Esophagus squamous epithelium (tissue), 5 donors: ENCODE data around the gene NTNG2. TPM values are rescaled to one million over a fixed set of nuclear protein-coding genes. Genes with fewer than 3 reads are reported as not detected.

Experiments
- DNase-seq: peaks from one replicate; lab custom pipeline; 2025; lab: John Stamatoyannopoulos, UW
- H3K27ac ChIP-seq, 4 donors: fragments of 200-600 bp; sonication (generic); one replicate each; pipeline ENCODE4 v1.5.1; 2016 to 2019; ENCODE audit warnings: mild to moderate bottlenecking in 1 of 4
- H3K27me3 ChIP-seq, 4 donors: fragments of 200-600 bp; sonication (generic); 1 replicate in 3 of 4; 2 replicates in 1 of 4; pipeline versions ENCODE4 v1.5.1 to v1.6.0; 2017 to 2021; ENCODE audit warnings: antibody characterized with exemption in 1 of 4
- H3K36me3 ChIP-seq, 3 donors: fragments of 200-600 bp; sonication (generic); one replicate each; pipeline ENCODE4 v1.5.1; 2016 to 2019
- H3K4me1 ChIP-seq, 3 donors: fragments of 200-600 bp; sonication (generic); one replicate each; pipeline ENCODE4 v1.5.1; 2017 to 2019
- H3K4me3 ChIP-seq, 4 donors: fragments of 200-600 bp; sonication (generic); 1 replicate in 3 of 4; 2 replicates in 1 of 4; pipeline ENCODE4 v1.5.1; 2016 to 2019; ENCODE audit warnings: mild to moderate bottlenecking in 2 of 4, moderate library complexity in 1 of 4
- H3K9me3 ChIP-seq, 3 donors: fragments of 200-600 bp; sonication (generic); one replicate each; pipeline ENCODE4 v1.5.1; 2016 to 2019
- CTCF ChIP-seq, 6 experiments: fragments of 450-650 bp in 4 of 6; fragments of 200-600 bp in 2 of 6; sonication (generic) in 2 of 6; IDR thresholded peaks; one replicate each; pipeline ENCODE4 v1.5.1; 2016 to 2019; ENCODE audit warnings: antibody characterized with exemption in 6 of 6, mild to moderate bottlenecking in 4 of 6, moderate library complexity in 4 of 6
- POLR2A ChIP-seq, 4 donors: fragments of 450-650 bp; IDR thresholded peaks; one replicate each; pipeline ENCODE4 v1.6.1; 2017; ENCODE audit warnings: antibody characterized with exemption in 4 of 4, mild to moderate bottlenecking in 4 of 4, moderate library complexity in 3 of 4
- WGBS, 2 donors: methylation state at CpG; one replicate each; pipeline ENCODE4 v1.1.5; 2018; 5-methylcytosine and 5-hydroxymethylcytosine counted together
- intact Hi-C: fragments of 100-400 bp; cut with DNase I; formaldehyde crosslinking; loops from one replicate; pipeline ENCODE4 v1.15.0; 2022
- total RNA-seq, 4 donors: library from RNA; depleted of rRNA; stranded (reverse); fragments of >200 nt; gene quantifications; one replicate each; pipeline ENCODE4 v1.1.0, GENCODE V29; 2016
- donor health status: DM: yes; HTN: yes; CAD: no.

The NTNG2 gene
- under 1 TPM; 0.08 to 0.95 (median 0.29) TPM for total RNA-seq

DNA sequence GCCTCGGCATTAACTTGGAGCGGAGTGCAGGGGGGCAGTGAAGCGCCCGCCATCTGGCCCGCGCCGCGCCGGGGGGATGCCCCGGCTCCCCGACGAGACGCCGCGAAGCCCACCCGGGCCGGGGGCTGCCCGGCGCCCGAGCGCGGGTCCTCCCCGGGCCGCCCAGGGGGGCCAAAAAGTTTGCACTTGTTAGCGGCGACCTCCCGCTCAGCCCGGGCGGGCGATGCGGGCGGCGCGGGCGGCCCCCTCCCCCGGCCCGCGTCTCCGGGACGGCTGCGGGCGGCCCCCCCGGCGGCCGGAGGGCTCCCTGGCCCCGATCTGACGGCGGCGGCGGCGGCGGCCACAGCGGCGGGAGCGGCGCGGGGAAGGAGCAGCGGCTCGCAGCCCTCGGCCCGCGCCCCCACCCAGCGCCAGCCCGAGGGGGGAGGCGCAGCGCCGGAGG lies at the start of gene NTNG2:
Gene NTNG2, plus strand, starts transcription at position 316 of the 442 bp plus-strand sequence. CDS start 4,774 bp downstream, outside the sequence.
- peaks cover 15 to 49% (median 32%) of the 10 kb centered on the region in 3 donors for H3K4me1 ChIP-seq
- TF ChIP-seq POLR2A (IDR thresholded peaks at IDR 0.05): no peak
- no peak for TF ChIP-seq CTCF (IDR thresholded peaks at IDR 0.05)
- no CpG with 5 or more reads among the region's 67 CpGs for WGBS, 2 donors
- intact Hi-C loops: no loop called here
- peak within 1 kb of the TSS; percentile 43 to 74 (median 54) for H3K4me3 ChIP-seq
- H3K27ac ChIP-seq: peak within 1 kb of the TSS in 2 of 4 donors; percentile 1 to 44
- H3K36me3 ChIP-seq: no peaks in the 10 kb centered on the region
- no peaks in the 10 kb centered on the region for H3K9me3 ChIP-seq
- peaks cover 14 to 100% (median 33%) of the 10 kb centered on the region in 4 donors for H3K27me3 ChIP-seq
- no peak for DNase-seq

DNA sequence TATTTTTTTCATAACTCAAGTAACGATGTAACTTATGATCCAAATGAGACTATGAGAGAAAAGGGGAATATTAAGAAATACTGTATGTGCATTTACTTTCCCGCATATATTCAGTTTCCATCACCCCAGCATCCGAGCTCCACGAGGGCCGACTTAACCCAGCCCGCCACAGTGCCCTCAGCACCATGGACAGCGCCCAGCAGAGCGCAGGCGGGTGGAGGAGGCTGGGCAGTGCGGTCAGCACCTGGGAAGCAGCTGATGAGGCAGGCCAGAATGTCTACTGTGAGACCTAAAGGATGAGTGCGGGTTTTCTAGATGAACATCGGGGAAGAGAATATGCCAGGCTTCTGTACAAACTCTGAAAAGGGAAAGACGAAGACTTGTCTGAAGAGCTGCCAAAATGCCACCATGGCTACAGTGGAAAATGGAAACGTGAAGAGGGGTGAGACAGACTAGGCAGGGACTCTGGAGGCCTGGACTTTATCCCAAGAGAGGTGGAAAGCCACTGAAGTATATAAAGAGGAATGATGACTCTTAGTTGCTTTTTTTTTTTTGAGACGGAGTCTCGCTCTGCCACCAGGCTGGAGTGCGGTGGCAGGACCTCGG lies 47.7 kb upstream of the NTNG2 start:
- Histone ChIP-seq H3K27me3 (peaks cover 0 to 59% (median 0%) of the 10 kb centered on the region in 4 donors), H3K27ac (no peak overlapping the region), H3K9me3 (no peaks in the 10 kb centered on the region), H3K4me1 (peaks cover 0 to 10% (median 0%) of the 10 kb centered on the region in 3 donors), H3K4me3 (no peak overlapping the region), H3K36me3 (no peaks in the 10 kb centered on the region)
- DNase-seq: no peak
- 36 to 44% methylated on average over 15 to 17 of the region's 18 CpGs for WGBS, 2 donors
- TF ChIP-seq POLR2A (IDR thresholded peaks at IDR 0.05) (no peak), CTCF (IDR thresholded peaks at IDR 0.05) (no peak)
- intact Hi-C loops: no loop called here

GRCh38 chr9:132116583-132116982 lies 45.3 kb upstream of the NTNG2 start:
- no CpG with 5 or more reads among the region's 3 CpGs for WGBS, 2 donors
- H3K27me3 ChIP-seq: peaks cover 0 to 71% (median 0%) of the 10 kb centered on the region in 4 donors

DNA sequence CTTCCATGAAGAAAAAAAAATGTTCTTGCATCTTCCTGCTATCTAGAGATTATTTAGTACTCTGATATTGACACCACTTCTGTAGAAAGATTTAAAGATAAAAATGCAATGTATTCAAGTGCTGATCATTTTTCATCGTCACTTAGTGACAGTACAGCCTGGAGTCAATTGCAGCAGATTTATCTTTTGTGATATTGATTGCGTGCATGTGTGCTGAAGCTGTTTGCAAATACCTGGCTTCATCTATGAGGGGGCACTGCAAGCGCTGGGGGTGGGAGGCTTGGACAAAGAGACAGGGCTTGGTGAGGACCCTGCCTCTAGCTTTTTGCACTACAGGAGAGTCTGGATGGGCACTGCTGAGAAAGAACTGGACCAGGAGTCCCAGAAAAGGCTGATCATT lies 44.2 kb upstream of the NTNG2 start:
- H3K27me3 ChIP-seq: peaks cover 0 to 73% (median 0%) of the 10 kb centered on the region in 4 donors
- H3K9me3 ChIP-seq: no peaks in the 10 kb centered on the region
- TF ChIP-seq POLR2A (IDR thresholded peaks at IDR 0.05): no peak
- no peak for TF ChIP-seq CTCF (IDR thresholded peaks at IDR 0.05)
- intact Hi-C loops: no loop called here
- H3K4me3 ChIP-seq: no peak overlapping the region
- 70 to 78% methylated on average over 3 of the region's 3 CpGs for WGBS, 2 donors
- no peak overlapping the region for H3K27ac ChIP-seq
- H3K4me1 ChIP-seq: peaks cover 0 to 10% (median 0%) of the 10 kb centered on the region in 3 donors
- DNase-seq: no peak
- no peaks in the 10 kb centered on the region for H3K36me3 ChIP-seq

More at GRCh38 chr9:132116583-132116982, 45.3 kb upstream of the NTNG2 start:
- H3K27ac ChIP-seq: no peak overlapping the region
- no peak for DNase-seq
- TF ChIP-seq CTCF (IDR thresholded peaks at IDR 0.05) (no peak), POLR2A (IDR thresholded peaks at IDR 0.05) (no peak)
- intact Hi-C loops: no loop called here
- no peaks in the 10 kb centered on the region for H3K9me3 ChIP-seq
- peaks cover 0 to 10% (median 0%) of the 10 kb centered on the region in 3 donors for H3K4me1 ChIP-seq
- H3K4me3 ChIP-seq: no peak overlapping the region
- H3K36me3 ChIP-seq: no peaks in the 10 kb centered on the region

DNA sequence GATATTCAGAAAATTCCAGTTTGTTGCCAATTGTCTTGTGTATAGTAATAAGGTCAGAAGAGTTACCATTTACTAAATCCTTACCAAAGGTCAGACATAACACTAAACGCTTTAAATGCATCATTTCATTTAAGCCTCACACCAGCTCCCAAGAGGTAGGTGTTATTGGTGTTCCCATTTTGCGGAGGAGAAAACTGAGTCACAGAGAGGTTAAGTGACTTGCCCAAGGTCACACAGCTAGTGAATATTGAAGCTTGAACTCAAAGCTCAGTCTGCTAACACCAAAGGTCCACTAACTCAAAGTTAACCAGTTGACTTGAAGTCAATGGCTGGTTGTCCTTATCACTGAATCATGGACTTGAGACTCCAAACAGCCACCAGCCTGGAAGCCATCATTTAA lies 40.8 kb upstream of the NTNG2 start:
- intact Hi-C loops: no loop called here
- Histone ChIP-seq H3K27ac (no peak overlapping the region), H3K27me3 (peaks cover 0 to 84% (median 0%) of the 10 kb centered on the region in 4 donors), H3K36me3 (no peaks in the 10 kb centered on the region), H3K4me3 (no peak overlapping the region), H3K4me1 (peaks cover 0 to 9% (median 0%) of the 10 kb centered on the region in 3 donors), H3K9me3 (no peaks in the 10 kb centered on the region)
- no peak for DNase-seq
- WGBS, 2 donors: 79 to 84% methylated on average over 2 of the region's 2 CpGs
- TF ChIP-seq CTCF (IDR thresholded peaks at IDR 0.05): no peak
- no peak for TF ChIP-seq POLR2A (IDR thresholded peaks at IDR 0.05)
